ENCODE measurements around the gene RHOG. TPM values are rescaled to one million over a fixed set of nuclear protein-coding genes. Genes with fewer than 3 reads are reported as not detected.

The RHOG gene
- total RNA-seq, 1 experiment from 2014 or later: 31.0 TPM

DNA sequence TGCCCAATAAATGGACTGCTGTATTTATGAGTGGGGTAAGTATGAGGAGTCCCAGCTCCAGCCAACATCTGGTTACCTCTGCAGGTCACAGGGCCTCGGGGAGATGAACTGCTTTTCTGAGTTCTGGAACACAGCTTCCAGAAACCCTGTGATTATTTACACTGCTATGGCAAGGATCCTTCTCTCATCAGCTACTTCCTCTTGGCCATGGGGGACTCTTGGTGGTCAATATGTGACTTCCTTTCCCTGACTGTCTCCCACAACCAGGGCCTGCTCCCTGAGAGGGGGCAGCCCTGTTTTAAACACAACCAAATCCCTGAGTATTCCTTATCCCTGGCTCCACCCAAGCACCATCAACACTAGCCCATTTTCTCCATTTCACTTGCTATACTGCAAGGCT lies 10.0 kb downstream of the RHOG start:
- no peaks in the 10 kb centered on the region for H3F3A ChIP-seq (ENCODE audit: insufficient read depth, low read depth)
- POLR2A ChIA-PET (ENCODE audit: unreplicated experiment): no interaction called here
- BruUV-seq (replicated peaks): no TSS peak

DNA sequence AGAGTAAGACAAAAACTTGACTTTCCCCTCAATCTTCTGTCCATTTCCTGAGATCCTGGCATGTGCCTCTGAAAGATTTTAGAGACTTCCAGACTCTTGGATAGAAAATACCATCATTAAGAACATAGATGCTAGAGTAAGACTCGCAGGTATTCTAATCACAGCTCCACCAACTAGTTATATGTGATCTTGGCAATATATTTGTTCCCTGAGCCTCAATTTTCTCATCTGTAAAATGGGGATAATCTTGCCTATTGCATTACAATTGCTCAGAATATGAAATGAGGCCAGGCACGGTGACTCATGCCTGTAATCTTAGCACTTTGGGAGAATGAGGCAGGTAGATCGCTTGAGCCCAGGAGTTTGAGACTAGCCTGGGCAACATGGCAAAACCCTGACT lies 10.7 kb downstream of the RHOG start:
- H4K20me1 ChIP-seq (ENCODE audit: insufficient read depth): no peaks in the 10 kb centered on the region
- H3F3A ChIP-seq (ENCODE audit: insufficient read depth, low read depth): no peaks in the 10 kb centered on the region
- no peak overlapping the region for H3K4me3 ChIP-seq
- H3K27ac ChIP-seq: no peak overlapping the region
- no peaks in the 10 kb centered on the region for H3K9me2 ChIP-seq (ENCODE audit: insufficient read depth)
- ChIA-PET POLR2A (ENCODE audit: unreplicated experiment) (no interaction called here), CTCF (no interaction called here)
- no peaks in the 10 kb centered on the region for H3K36me3 ChIP-seq (ENCODE audit: low read depth)
- no peak overlapping the region for H3K4me2 ChIP-seq
- H3K79me2 ChIP-seq (ENCODE audit: low read depth): peaks cover 8% of the 10 kb centered on the region; the same call in 1 of the 2 replicates
- H3K27me3 ChIP-seq (ENCODE audit: insufficient read depth, low read depth): no peaks in the 10 kb centered on the region
- H3K9me3 ChIP-seq (ENCODE audit: insufficient read depth, low read depth): no peaks in the 10 kb centered on the region
- no peak for DNase-seq
- TF ChIP-seq, protein P1, sequence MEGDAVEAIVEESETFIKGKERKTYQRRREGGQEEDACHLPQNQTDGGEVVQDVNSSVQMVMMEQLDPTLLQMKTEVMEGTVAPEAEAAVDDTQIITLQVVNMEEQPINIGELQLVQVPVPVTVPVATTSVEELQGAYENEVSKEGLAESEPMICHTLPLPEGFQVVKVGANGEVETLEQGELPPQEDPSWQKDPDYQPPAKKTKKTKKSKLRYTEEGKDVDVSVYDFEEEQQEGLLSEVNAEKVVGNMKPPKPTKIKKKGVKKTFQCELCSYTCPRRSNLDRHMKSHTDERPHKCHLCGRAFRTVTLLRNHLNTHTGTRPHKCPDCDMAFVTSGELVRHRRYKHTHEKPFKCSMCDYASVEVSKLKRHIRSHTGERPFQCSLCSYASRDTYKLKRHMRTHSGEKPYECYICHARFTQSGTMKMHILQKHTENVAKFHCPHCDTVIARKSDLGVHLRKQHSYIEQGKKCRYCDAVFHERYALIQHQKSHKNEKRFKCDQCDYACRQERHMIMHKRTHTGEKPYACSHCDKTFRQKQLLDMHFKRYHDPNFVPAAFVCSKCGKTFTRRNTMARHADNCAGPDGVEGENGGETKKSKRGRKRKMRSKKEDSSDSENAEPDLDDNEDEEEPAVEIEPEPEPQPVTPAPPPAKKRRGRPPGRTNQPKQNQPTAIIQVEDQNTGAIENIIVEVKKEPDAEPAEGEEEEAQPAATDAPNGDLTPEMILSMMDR (conservative IDR thresholded peaks at IDR 0.05): no peak
- no peak for TF ChIP-seq EZH2 (IDR thresholded peaks at IDR 0.05; ENCODE audit: low read depth)
- no TSS peak for BruUV-seq (replicated peaks)
- no peak overlapping the region for H2AFZ ChIP-seq
- intact Hi-C loops (cut with micrococcal nuclease; ENCODE audit: unreplicated experiment): no loop called here
- no peaks in the 10 kb centered on the region for H3K4me1 ChIP-seq (replicated peaks; ENCODE audit: insufficient read depth)

More for the DNA sequence above, 10.0 kb downstream of the RHOG start:
- H4K20me1 ChIP-seq (ENCODE audit: insufficient read depth): no peaks in the 10 kb centered on the region
- no peaks in the 10 kb centered on the region for H3K27me3 ChIP-seq (ENCODE audit: insufficient read depth, low read depth)
- intact Hi-C loops (cut with micrococcal nuclease; ENCODE audit: unreplicated experiment): no loop called here
- DNase-seq: no peak
- H2AFZ ChIP-seq: no peak overlapping the region
- no peak overlapping the region for H3K4me3 ChIP-seq
- H3K9me2 ChIP-seq (ENCODE audit: insufficient read depth): no peaks in the 10 kb centered on the region
- no peaks in the 10 kb centered on the region for H3K4me1 ChIP-seq (replicated peaks; ENCODE audit: insufficient read depth)
- CTCF ChIA-PET: no interaction called here
- H3K27ac ChIP-seq: no peak overlapping the region
- no peak overlapping the region for H3K4me2 ChIP-seq
- no peak for TF ChIP-seq EZH2 (IDR thresholded peaks at IDR 0.05; ENCODE audit: low read depth)
- no peaks in the 10 kb centered on the region for H3K9me3 ChIP-seq (ENCODE audit: insufficient read depth, low read depth)
- H3K36me3 ChIP-seq (ENCODE audit: low read depth): no peaks in the 10 kb centered on the region
- peaks cover 13% of the 10 kb centered on the region; the same call in 1 of the 2 replicates for H3K79me2 ChIP-seq (ENCODE audit: low read depth)

DNA sequence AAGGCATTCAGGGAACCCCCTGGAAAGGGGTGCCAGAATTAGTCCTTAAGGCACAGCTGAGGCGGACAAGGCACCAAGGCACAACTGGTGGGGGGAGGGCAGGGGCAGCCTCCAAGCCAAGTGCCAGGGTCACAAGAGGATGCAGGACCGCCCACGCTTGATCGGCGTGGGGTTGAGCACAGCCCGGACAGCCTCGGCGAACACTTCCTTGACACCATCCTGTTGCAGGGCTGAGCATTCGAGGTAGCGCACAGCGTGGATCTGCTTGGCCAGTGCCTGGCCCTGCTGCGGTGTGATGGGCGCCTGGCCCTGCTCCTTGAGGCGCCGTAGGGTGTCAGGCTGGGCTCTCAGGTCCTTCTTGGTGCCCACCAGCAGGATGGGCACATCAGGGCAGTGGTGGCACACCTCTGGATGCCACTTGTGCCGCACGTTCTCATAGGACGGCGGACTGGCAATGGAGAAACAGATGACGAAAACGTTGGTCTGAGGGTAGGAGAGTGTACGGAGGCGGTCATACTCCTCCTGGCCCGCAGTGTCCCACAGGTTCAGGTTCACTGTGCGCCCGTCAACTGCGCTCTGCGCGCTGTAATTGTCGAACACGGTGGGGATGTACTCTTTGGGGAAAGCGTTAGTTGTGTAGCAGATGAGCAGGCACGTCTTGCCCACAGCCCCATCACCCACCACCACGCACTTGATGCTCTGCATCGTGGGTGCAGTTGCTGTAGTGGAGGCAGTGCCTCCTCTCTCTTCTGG lies 13.1 kb downstream of the RHOG start:
- intact Hi-C loops (cut with micrococcal nuclease; ENCODE audit: unreplicated experiment): no loop called here
- H3K27ac ChIP-seq: no peak overlapping the region
- H3K4me3 ChIP-seq: no peak overlapping the region
- no peak for TF ChIP-seq EZH2 (IDR thresholded peaks at IDR 0.05; ENCODE audit: low read depth)
- TF ChIP-seq, protein P1 (conservative IDR thresholded peaks at IDR 0.05): no peak
- CTCF ChIA-PET: no interaction called here
- H3K4me1 ChIP-seq (replicated peaks; ENCODE audit: insufficient read depth): no peaks in the 10 kb centered on the region
- no peaks in the 10 kb centered on the region; the same call in 1 of the 2 replicates for H3F3A ChIP-seq (ENCODE audit: insufficient read depth, low read depth)
- H3K27me3 ChIP-seq (ENCODE audit: insufficient read depth, low read depth): no peaks in the 10 kb centered on the region
- BruUV-seq (replicated peaks): TSS peak; percentile 18
- no peaks in the 10 kb centered on the region for H3K36me3 ChIP-seq (ENCODE audit: low read depth)
- DNase-seq: no peak
- no peaks in the 10 kb centered on the region for H4K20me1 ChIP-seq (ENCODE audit: insufficient read depth)
- H3K79me2 ChIP-seq (ENCODE audit: low read depth): no peaks in the 10 kb centered on the region
- H2AFZ ChIP-seq: no peak overlapping the region
- POLR2A ChIA-PET (ENCODE audit: unreplicated experiment): no interaction called here
- H3K9me2 ChIP-seq (ENCODE audit: insufficient read depth): no peaks in the 10 kb centered on the region
- H3K4me2 ChIP-seq: no peak overlapping the region
- no peaks in the 10 kb centered on the region for H3K9me3 ChIP-seq (ENCODE audit: insufficient read depth, low read depth)

DNA sequence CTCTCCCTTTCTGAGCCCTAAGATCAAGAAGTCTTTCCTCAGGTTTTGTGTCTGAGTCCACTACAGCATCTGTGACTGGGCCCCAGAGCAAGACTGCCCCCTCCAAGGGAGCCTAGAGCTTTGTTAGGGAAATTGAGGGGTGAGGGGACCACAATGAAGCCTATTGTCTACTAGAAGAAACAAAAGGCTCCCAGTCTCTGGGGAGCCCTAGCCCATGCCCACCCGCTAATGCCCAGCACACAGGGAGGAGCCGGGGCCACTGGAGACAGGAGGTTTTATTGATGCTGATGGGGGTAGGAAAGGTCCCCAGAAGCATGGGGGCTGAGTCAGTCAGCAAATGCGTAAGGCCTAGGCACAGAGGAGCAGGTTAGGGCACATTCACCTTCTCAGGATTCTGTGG lies 14.0 kb downstream of the RHOG start:
- Histone ChIP-seq H3K79me2 (ENCODE audit: low read depth) (no peaks in the 10 kb centered on the region), H4K20me1 (ENCODE audit: insufficient read depth) (no peaks in the 10 kb centered on the region), H3K27ac (no peak overlapping the region), H3K4me2 (no peak overlapping the region), H3K4me3 (no peak overlapping the region), H2AFZ (no peak overlapping the region), H3K36me3 (ENCODE audit: low read depth) (no peaks in the 10 kb centered on the region), H3F3A (ENCODE audit: insufficient read depth, low read depth) (no peaks in the 10 kb centered on the region; the same call in 1 of the 2 replicates), H3K9me3 (ENCODE audit: insufficient read depth, low read depth) (no peaks in the 10 kb centered on the region), H3K27me3 (ENCODE audit: insufficient read depth, low read depth) (no peaks in the 10 kb centered on the region), H3K9me2 (ENCODE audit: insufficient read depth) (no peaks in the 10 kb centered on the region), H3K4me1 (replicated peaks; ENCODE audit: insufficient read depth) (no peaks in the 10 kb centered on the region)
- no peak for TF ChIP-seq EZH2 (IDR thresholded peaks at IDR 0.05; ENCODE audit: low read depth)
- TF ChIP-seq, protein P1 (conservative IDR thresholded peaks at IDR 0.05): no peak
- intact Hi-C loops (cut with micrococcal nuclease; ENCODE audit: unreplicated experiment): no loop called here
- POLR2A ChIA-PET (ENCODE audit: unreplicated experiment): no interaction called here
- BruUV-seq (replicated peaks): no TSS peak
- no peak for DNase-seq
- CTCF ChIA-PET: no interaction called here
